Measurements from ENCODE around the gene CHMP4B.

- no peak for TF ChIP-seq CTCF (IDR thresholded peaks at IDR 0.05; ENCODE audit: low read length)
- no peak for TF ChIP-seq EZH2 (optimal IDR thresholded peaks at IDR 0.05; ENCODE audit: low read depth, low read length)
- TF ChIP-seq EZH2phosphoT487 (IDR thresholded peaks at IDR 0.05; ENCODE audit: low read length) = no peak
These were observed 79.4 kb downstream of the CHMP4B start for GRCh38 chr20:33890557-33890956.
